Dedifferentiated amniotic fluid mesenchymal stem cell (primary cell): ENCODE results near the gene ARMH2.
A peak's percentile ranks its signal among the peaks of the same experiment; 100 is the strongest.

Experiments
- DNase-seq: peaks from one replicate; pipeline ENCODE4 v3.0.0-alpha.2; 2016; ENCODE audit errors: extremely low spot score

The ARMH2 gene

GRCh38 chr6:24798740-24799540, at the start of gene ARMH2:
Gene ARMH2, minus strand, starts transcription at chr6:24798917. Its CDS starts 60 bp downstream, at chr6:24798857.
- DNase-seq: no peak

DNA sequence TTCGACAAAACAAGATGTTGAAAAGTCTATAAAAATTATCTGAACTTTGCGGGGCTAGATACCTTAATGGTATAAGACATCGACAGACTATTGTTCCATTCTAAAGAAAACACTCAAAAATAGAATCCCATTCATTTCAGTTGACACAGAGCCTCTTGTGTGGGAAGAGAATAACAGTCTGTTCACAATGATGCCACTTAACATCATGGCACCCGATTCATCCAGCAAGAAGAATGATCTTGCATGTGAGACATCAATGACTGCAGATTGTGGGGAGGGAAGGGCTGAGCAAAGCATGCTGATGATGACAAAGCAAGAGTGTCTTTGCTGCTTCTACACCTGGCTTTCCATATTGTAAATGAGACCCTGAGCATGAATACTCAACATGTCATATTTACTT, 49.7 kb upstream of the ARMH2 start:
- no peak for DNase-seq

- DNase-seq: no peak
Measured at GRCh38 chr6:24847402-24847801, 48.7 kb upstream of the ARMH2 start.

DNA sequence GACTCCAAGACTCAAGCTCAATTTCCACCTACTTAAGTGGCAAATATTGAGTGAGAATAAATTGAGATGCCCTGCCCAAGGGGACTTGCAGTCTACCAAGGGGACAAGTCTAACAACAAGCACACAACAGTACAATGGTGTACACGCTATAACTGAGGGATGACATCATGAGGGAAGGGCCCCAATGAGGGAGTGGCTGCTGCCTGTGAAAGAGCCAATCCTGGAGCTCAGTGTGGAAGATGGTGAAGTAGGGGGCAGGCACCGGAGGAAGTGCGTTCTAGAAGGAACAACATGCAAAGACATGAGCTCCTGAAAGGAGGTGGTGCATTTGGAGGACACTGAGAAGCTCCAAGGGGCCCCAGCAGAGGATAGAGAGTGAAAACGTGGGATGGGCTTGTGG, 46.9 kb upstream of the ARMH2 start:
- DNase-seq: no peak

DNA sequence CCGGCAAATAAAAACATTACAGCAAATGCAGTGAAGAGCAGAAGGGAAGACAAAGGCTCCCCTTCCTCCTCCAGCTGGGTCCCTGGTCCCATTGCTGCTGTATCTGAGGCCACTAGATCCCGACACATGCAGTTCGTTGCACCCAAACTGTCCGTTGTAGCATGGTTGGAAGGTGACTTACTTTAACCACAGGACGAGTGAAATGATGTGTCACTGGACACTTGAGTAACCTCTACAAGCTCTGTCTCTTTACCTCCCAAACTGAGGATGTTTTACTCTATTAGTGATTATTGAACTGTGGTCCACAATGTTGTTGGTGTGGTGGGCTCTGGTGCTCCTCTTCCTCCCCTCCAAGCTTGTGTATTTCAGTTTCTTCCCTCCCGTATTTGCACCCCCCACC, 46.2 kb upstream of the ARMH2 start:
- DNase-seq: no peak

DNA sequence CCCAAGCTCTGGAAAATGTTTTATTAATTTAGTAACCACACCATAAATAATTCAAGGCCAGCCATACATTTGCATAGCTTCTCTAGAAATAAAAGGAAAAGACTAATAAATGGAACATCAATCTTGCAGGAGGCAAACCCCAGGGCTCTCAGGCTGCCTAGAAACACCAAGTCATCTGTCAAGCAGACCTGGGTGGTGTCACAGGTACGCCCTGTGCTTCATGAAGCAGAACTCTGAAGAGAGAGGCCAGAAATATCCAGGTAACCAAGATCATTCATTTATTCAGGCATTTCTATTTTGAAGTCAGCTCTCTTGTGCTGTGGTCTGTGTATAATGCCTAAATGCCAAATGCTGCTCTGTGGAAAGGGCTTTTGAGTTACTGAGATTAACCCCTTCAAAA, 45.3 kb upstream of the ARMH2 start:
- no peak for DNase-seq

DNA sequence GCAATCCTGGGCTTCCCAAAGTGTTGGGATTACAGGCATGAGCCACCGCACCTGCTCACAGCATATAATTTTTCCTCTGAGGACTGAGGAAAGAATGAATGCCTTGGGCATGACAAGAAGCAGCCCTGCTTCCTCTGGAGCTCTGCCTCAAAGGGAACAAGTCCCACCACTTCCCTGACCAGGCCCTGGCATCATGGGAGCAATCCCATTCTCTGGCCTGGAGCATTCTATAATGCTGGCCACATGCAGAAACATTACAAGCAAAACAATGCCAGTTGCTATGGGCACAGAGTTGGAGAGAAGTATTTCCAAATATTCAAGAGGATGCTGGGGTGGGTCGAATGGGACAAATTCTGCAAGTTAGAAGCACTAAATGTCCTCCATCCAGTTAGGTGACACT, 41.5 kb upstream of the ARMH2 start:
- no peak for DNase-seq

DNA sequence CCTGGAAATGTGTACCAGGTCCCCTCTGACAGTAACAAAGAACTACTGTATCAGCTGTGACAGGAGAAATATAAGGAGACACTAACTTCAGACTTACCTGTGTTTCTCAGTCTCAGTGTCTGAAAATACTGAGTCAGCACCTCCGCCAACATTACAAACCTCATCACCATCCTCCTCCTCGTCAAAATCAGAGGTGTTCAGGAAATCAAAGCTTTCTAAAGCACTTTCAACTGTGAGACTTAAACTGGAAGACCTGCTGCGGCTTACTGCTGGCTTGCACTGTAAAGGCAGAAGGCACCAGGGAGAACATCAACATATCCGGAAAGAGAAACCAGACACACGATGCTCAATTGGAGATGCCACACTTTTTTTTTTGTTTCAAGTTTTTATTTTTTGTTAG, 40.3 kb upstream of the ARMH2 start:
- DNase-seq: no peak

GRCh38 chr6:24838081-24838480, 39.4 kb upstream of the ARMH2 start:
- DNase-seq: no peak

DNA sequence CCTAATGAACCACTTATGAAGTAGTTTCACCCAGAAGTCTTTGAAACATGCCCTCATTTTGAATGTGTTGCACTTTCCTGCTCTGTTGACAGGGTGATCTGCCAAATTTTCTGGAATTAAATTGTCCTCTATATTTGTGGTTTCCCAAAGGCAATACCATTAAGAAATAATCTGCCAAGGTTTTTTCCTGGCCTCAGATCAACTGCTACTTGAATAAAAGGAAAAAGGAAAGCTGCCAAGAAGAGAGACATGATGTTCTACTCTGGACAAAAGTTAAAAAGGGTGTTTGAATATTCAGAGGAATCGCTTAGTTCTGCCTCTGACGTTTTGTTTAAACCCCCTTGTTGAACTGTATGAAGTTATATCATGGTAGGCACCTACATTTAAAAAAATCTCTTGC, 37.4 kb upstream of the ARMH2 start:
- DNase-seq: no peak

GRCh38 chr6:24833711-24834386, 35.1 kb upstream of the ARMH2 start:
- DNase-seq: no peak

GRCh38 chr6:24832794-24833193, 34.1 kb upstream of the ARMH2 start:
- DNase-seq: no peak

DNA sequence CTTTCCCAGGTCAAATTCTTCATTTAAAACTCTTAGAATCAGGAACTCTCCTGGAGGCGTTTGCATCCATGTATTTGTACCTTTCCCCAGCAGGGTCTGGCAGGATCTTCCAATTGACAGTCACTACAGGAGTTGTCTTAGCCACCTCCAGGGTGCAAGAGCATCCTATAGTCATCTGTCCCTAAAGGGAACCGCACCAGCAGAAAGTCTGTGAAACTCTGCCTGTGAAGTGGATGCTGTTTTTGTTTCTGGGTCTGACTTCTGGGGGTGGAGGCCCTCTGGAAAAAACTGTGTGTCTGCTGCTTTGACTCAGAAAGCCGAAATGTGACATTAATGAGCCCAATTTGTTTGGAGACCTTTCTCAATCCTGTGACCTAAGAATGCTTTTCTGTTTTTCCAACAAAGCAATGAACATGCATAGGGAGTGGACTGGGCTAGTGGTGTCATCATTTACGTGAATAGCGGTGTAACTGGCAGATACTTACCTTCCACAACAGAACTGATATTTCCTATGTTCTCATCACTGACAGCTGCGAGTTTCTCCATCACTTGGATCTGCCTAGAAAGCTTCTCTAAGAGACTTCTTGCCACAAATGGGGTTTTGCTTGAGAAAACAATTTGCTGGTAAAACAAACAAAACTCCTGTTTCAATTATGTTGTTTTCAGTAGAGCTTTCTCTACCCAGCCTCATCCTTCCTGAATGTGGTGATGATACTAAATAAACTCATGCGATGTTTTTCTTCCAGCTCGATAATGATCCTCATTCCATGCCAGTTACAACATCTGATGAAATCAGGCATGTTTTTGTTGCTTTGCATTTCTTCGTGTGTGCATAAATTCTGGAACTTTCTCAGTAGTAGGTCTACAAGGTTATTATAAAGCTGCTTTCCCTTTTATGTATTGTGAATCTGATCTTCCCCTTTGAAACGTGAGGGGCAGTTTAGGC, 33.3 kb upstream of the ARMH2 start:
- peak; percentile 73 for DNase-seq

- DNase-seq: no peak
Measured at GRCh38 chr6:24829657-24830056, 30.9 kb upstream of the ARMH2 start.

DNA sequence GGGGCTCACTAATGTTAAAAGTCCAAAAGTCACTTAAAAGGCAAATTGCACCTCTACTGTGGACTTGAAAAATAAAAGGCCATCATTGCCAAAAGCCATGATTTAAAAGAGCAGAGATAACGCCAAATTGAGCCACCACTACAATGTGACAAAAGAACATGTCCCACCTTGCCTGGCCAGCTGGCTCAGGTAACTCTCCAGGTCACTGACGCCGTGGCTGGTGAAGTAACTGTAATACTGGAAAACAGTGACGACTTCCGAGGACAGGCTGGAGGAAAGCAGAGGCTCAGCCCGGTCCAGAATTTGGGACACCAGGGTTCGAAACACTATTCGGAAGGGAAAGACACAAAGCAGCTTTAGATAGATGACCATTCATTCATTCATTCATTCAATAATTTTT, 29.3 kb upstream of the ARMH2 start:
- no peak for DNase-seq

GRCh38 chr6:24827162-24827561, 28.4 kb upstream of the ARMH2 start:
- DNase-seq: no peak

- no peak for DNase-seq
Measured at GRCh38 chr6:24825130-24825630, 26.5 kb upstream of the ARMH2 start.

DNA sequence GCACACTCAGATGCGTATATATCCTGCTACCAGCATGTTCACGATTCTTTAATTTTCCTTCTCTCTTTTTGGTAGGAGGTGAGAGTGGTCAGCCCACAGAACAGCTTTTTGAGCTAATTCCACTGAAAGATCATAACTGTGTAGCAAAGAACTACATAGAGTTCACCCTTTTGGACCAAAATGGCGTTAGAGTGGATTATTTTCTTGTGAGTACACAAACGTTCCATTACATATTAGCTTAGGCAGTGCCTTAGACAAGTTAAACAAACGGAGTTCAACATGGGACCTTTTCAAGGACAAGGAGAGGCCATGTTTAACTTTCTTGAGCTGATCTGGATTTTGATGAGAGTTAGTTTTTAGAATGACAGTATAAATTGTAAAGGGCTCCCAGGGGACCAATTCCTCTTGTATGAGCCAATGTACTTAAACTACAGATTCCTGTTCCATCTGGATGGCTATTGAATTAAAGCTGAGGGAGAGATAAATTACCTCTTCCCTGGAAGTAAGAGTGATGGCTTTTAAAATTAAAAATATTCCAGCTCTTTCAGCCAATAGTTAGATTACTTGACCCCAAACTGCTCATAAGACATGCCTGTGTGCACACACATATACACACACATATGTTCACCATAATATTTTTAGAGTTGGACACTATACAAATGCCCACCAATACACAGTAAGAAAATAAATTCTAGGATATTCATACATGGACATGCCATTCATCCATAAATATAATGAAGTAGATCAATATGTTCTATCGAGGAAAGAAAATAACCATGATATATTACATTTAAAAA, 25.6 kb upstream of the ARMH2 start:
- DNase-seq: no peak

- DNase-seq: no peak
Measured at GRCh38 chr6:24823185-24823584, 24.5 kb upstream of the ARMH2 start.

GRCh38 chr6:24822696-24823095, 24.0 kb upstream of the ARMH2 start:
- DNase-seq: no peak

DNA sequence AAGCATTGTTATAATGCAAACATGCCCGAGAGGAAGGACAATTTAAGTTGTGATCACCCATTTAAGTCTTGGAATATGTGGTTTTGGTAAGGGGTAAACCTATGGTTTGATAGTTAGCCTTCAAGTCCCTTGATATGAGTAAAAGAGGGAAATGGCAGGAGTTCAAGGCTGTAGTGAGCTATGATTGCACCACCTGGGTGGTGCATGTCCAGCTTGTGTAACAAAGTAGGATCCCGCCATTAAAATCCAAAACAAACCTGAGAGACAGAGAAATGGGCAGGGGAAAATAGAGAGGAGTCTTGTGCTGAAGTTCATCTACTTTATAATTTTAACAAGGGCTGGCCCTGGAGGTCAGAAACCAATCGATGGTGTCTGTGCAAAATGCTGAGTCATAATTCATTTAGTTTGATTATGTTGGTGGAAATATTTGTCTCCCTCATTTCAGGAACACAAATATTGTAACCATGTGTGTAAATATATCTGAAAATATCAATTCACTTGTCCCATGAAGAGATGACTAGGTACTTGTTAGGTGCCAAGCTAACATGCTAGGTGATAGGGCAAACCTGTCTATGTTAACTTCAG, 23.2 kb upstream of the ARMH2 start:
- no peak for DNase-seq
